GM12864 (cell line): ENCODE results near the gene FRK.

Experiments
- DNase-seq: peaks from one replicate; pipeline ENCODE4 v3.0.0-alpha.2; 2011; ENCODE audit warnings: low read depth
- H3K4me3 ChIP-seq: 2 replicates; pipeline ENCODE4 v1.5.1; 2011; ENCODE audit warnings: mild to moderate bottlenecking, low read depth, low read length, control low read depth
- TF ChIP-seq, protein P1 (sequence below): IDR thresholded peaks from 2 replicates; pipeline ENCODE4 v1.5.1; 2011; ENCODE audit warnings: low read depth, mild to moderate bottlenecking, moderate library complexity, low read length, control low read depth, inconsistent platforms; ENCODE audit errors: missing control alignments

The FRK gene

GRCh38 chr6:116016846-116017545, 43.7 kb downstream of the FRK start:
- DNase-seq, result no peak
- H3K4me3 ChIP-seq, result no peak overlapping the region; the same call in 1 of the 2 replicates
- TF ChIP-seq, protein P1, sequence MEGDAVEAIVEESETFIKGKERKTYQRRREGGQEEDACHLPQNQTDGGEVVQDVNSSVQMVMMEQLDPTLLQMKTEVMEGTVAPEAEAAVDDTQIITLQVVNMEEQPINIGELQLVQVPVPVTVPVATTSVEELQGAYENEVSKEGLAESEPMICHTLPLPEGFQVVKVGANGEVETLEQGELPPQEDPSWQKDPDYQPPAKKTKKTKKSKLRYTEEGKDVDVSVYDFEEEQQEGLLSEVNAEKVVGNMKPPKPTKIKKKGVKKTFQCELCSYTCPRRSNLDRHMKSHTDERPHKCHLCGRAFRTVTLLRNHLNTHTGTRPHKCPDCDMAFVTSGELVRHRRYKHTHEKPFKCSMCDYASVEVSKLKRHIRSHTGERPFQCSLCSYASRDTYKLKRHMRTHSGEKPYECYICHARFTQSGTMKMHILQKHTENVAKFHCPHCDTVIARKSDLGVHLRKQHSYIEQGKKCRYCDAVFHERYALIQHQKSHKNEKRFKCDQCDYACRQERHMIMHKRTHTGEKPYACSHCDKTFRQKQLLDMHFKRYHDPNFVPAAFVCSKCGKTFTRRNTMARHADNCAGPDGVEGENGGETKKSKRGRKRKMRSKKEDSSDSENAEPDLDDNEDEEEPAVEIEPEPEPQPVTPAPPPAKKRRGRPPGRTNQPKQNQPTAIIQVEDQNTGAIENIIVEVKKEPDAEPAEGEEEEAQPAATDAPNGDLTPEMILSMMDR, result no peak

DNA sequence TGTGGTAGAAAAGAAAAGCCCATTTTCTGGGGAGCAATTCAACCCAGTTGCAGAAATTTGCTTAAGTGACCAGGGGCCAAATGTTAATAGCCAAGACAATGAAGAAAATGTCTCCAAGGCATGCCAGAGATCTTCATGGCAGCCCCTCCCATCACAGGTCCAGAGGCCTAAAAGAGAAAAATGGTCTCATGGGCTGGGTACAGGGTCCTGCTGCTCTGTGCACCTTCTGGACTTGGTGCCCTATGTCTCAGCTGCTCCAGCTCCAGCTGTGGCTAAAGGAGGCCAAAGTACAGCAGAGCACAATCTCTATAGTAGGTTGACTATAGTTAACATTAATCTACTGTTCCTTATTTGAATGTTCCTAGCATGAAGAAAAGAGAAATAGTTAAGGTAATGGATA, 44.7 kb downstream of the FRK start:
- DNase-seq, result no peak
- no peak overlapping the region for H3K4me3 ChIP-seq
- TF ChIP-seq, protein P1, result no peak

GRCh38 chr6:116015561-116015960, 45.1 kb downstream of the FRK start:
- no peak for DNase-seq
- TF ChIP-seq, protein P1, result no peak

GRCh38 chr6:116012951-116013350, 47.7 kb downstream of the FRK start:
- TF ChIP-seq, protein P1, result no peak
- H3K4me3 ChIP-seq, result no peak overlapping the region
- no peak for DNase-seq

More at GRCh38 chr6:116015561-116015960, 45.1 kb downstream of the FRK start:
- H3K4me3 ChIP-seq, result no peak overlapping the region

GRCh38 chr6:116012471-116012949, 48.2 kb downstream of the FRK start:
- no peak for DNase-seq
- TF ChIP-seq, protein P1, result no peak
- no peak overlapping the region for H3K4me3 ChIP-seq

- no peak for DNase-seq
- H3K4me3 ChIP-seq, result no peak overlapping the region
- TF ChIP-seq, protein P1, result no peak
These were observed 49.2 kb downstream of the FRK start for GRCh38 chr6:116011520-116011919.

- H3K4me3 ChIP-seq, result no peak overlapping the region
- TF ChIP-seq, protein P1, result peak; percentile 75
- no peak for DNase-seq
These were observed 49.8 kb downstream of the FRK start for GRCh38 chr6:116010790-116011401.
